Vagina (tissue), 2 donors: ENCODE results near the gene EML6.

Source experiments
- POLR2A ChIP-seq, 2 donors: fragments of 450-650 bp; IDR thresholded peaks; one replicate each; pipeline ENCODE4 v1.6.1; 2017; ENCODE audit warnings: antibody characterized with exemption in 2 of 2, mild to moderate bottlenecking in 2 of 2, moderate library complexity in 2 of 2
- POLR2AphosphoS5 ChIP-seq, 2 donors: sonication (generic); formaldehyde crosslinking; IDR thresholded peaks; one replicate each; pipeline ENCODE4 v1.9.0; 2017; ENCODE audit warnings: antibody characterized with exemption in 2 of 2, mild to moderate bottlenecking in 2 of 2, low read depth in 1 of 2; ENCODE audit not compliant: insufficient read depth in 1 of 2
- TF ChIP-seq, protein P1 (sequence below), 3 experiments: fragments of 450-650 bp in 2 of 3; fragments of 200-600 bp in 1 of 3; sonication (generic) in 1 of 3; IDR thresholded peaks; one replicate each; pipeline ENCODE4 v1.5.1; 2017 to 2019; ENCODE audit warnings: antibody characterized with exemption in 3 of 3, mild to moderate bottlenecking in 2 of 3, moderate library complexity in 2 of 3

DNA sequence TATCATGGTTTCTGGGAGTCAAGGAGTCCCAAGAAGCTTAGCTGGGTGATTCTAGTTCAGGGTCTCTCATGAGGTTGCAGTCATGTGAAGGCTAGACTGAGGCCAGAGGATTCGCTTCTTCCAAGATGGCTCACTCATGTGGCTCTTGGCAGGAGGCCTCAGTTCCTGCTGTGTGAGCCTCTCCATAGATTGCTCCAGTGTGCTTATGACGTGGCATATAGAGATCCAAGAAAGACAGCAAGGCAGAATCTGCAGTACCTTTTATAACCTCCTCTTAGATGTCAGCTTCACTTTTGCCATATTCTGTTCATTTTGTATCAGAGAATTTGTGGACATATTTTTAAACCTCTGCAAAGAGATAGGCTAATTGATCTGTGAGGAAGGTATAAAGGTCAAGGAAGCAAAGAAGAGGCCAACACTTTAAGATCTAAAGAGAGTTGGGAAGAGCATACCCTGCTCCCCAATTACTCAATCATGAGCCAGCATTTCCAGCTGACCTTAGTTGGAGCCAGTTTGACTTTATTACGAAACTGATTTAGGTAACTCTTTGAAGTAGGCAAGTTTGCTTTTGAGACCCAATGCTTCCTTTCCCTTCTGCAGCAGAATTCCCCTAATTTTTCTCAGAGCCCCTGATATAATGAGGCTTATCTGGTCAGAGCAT, 134.7 kb downstream of the EML6 start:
- no peak for TF ChIP-seq POLR2A (IDR thresholded peaks at IDR 0.05)
- TF ChIP-seq, protein P1, sequence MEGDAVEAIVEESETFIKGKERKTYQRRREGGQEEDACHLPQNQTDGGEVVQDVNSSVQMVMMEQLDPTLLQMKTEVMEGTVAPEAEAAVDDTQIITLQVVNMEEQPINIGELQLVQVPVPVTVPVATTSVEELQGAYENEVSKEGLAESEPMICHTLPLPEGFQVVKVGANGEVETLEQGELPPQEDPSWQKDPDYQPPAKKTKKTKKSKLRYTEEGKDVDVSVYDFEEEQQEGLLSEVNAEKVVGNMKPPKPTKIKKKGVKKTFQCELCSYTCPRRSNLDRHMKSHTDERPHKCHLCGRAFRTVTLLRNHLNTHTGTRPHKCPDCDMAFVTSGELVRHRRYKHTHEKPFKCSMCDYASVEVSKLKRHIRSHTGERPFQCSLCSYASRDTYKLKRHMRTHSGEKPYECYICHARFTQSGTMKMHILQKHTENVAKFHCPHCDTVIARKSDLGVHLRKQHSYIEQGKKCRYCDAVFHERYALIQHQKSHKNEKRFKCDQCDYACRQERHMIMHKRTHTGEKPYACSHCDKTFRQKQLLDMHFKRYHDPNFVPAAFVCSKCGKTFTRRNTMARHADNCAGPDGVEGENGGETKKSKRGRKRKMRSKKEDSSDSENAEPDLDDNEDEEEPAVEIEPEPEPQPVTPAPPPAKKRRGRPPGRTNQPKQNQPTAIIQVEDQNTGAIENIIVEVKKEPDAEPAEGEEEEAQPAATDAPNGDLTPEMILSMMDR (IDR thresholded peaks at IDR 0.05): no peak
- TF ChIP-seq POLR2AphosphoS5 (IDR thresholded peaks at IDR 0.05; ENCODE audit: insufficient read depth in 1 of 2, low read depth in 1 of 2): no peak
